Mesothelial cell of epicardium (in vitro differentiated cells): Measurements from ENCODE around the gene SLPI. TPM values are rescaled to one million over a fixed set of nuclear protein-coding genes. Genes with fewer than 3 reads are reported as not detected.

Experiments
- DNase-seq, 2 experiments: peaks; one replicate each; pipeline ENCODE4 v3.0.0; 2021; ENCODE audit warnings: low spot score in 2 of 2; ENCODE audit not compliant: unreplicated experiment in 2 of 2
- H3K27ac Mint-ChIP-seq: 2 replicates; pipeline ENCODE4 v1.8.0; 2021; ENCODE audit warnings: mixed read lengths
- H3K27me3 Mint-ChIP-seq: 2 replicates; pipeline ENCODE4 v1.8.0; 2021; ENCODE audit warnings: low read depth, mixed read lengths
- H3K36me3 Mint-ChIP-seq: 2 replicates; pipeline ENCODE4 v1.8.0; 2021; ENCODE audit warnings: mixed read lengths
- H3K4me1 Mint-ChIP-seq: 2 replicates; pipeline ENCODE4 v1.8.0; 2021; ENCODE audit warnings: mixed read lengths
- H3K4me3 Mint-ChIP-seq: 2 replicates; pipeline ENCODE4 v1.8.0; 2021; ENCODE audit warnings: mild to moderate bottlenecking, moderate library complexity, mixed read lengths
- H3K9me3 Mint-ChIP-seq: 2 replicates; pipeline ENCODE4 v1.8.0; 2021; ENCODE audit warnings: mixed read lengths
- CTCF ChIP-seq: fragments of 200-600 bp; sonication (generic); IDR thresholded peaks from one replicate; pipeline ENCODE4 v1.5.0; 2021; ENCODE audit warnings: antibody characterized with exemption; ENCODE audit not compliant: unreplicated experiment
- total RNA-seq: library from RNA; stranded (reverse); gene quantifications from 3 replicates; pipeline ENCODE4 v1.2.1, GENCODE V29; 2021

Gene SLPI
- total RNA-seq, 1 donor from 2014 or later: not detected

DNA sequence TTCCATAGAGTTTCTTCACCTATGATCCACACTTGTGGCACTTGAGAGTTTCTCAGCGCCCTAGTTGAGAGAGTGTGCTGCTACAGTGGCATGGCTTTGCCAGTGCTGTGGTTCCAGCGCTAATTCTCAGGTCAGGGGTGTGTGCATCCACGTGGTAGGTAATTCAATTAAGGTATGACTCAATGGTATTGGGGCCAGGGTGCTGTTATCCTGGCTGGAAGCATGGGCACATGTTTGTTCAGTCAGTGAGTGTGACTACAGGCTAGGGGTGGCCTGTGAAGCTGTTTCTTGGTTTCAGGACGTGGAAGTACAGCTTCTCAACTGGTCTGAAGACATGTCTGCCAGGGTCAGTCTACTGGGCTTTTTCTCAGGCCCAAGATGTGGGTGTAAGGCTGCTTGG lies 36.2 kb downstream of the SLPI start:
- TF ChIP-seq CTCF: no peak
- Mint-ChIP-seq H3K27ac (no peak overlapping the region), H3K36me3 (no peaks in the 10 kb centered on the region), H3K4me1 (no peaks in the 10 kb centered on the region), H3K27me3 (peaks cover 36% of the 10 kb centered on the region), H3K4me3 (no peak overlapping the region), H3K9me3 (no peaks in the 10 kb centered on the region)
- DNase-seq: no peak

DNA sequence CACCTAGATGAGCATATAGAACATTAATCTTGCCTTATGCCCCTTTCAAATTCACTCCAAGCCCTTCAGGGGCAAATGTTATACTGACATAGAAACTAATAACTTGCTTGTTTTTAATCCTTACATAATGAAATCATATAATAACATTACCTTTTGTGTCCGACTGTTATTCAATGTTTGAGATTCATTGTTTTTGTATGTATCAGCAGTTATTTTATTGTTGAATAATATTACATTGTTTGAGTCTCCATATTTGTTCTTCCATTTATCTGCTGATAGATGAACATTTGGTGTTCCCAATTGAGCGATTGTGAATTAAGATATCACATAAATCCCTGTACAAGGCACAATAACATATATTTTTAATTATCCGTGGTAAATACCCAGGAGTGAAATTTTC lies 41.5 kb downstream of the SLPI start:
- no peak for TF ChIP-seq CTCF
- no peaks in the 10 kb centered on the region for H3K4me1 Mint-ChIP-seq
- peaks cover 39% of the 10 kb centered on the region for H3K27me3 Mint-ChIP-seq
- no peak overlapping the region for H3K4me3 Mint-ChIP-seq
- H3K9me3 Mint-ChIP-seq: no peaks in the 10 kb centered on the region
- DNase-seq: no peak
- H3K36me3 Mint-ChIP-seq: no peaks in the 10 kb centered on the region
- H3K27ac Mint-ChIP-seq: no peak overlapping the region

DNA sequence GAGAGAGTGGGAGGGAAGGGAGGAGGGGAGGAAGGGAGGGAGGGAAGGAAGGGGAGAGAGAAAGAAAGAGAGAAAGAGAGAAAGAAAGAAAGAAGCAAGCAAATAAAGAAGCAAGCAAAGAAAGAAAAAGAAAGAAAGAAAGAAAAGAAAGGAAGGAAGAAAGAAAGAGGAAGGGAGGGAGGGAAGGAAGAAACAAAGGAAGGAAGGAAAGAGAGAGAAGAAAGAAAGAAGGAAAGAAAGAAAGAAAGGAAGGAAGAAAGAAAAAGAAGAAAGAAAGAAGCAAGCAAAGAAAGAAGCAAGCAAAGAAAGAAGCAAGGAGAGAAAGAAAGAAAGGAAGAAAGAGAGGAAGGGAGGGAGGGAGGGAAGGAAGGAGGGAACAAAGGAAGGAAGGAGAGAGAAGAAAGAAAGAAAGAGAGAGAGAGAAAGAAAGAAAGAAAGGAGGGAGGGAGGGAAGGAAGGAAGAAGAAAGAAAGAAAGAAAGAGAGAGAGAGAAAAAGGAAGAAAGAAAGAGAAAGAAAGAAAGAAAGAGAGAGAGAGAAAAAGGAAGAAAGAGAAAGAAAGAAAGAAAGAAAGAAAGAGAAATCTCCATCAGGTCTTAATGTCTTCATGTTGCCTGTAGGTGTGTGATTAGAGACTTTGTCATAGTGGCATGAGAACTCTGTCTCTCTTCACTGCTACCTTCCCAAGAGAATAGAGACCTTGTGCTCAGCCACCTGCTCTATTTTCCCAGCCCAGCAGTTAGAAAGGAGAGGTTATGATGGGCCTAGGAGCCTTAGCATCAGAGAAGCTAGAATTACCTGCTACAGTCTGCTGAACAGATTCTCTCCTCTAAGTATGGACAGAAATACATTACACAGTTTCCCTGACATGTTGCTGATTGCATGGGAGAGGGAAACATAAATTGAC lies 42.5 kb downstream of the SLPI start:
- Mint-ChIP-seq H3K27ac (no peak overlapping the region), H3K4me1 (no peaks in the 10 kb centered on the region), H3K27me3 (peaks cover 47% of the 10 kb centered on the region), H3K36me3 (no peaks in the 10 kb centered on the region), H3K4me3 (no peak overlapping the region), H3K9me3 (no peaks in the 10 kb centered on the region)
- TF ChIP-seq CTCF: no peak
- no peak for DNase-seq

DNA sequence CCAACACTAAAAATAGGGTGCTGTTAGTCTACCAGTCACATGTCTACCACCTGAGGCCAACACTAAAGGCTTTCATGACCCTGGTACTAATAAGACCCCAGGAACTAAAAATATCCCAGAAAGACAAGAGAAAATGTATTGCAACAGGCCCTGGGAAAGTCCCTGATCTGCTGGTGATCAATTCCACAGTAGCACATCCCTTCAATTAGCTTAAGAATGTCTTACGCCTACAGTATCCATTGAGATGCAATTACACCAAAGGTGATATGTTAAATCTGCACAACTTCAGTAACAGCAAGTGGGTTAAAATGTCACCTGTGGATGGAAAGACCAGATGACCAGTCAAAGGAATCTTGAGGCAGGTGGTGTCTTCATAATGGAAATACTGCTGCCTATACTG lies 44.4 kb downstream of the SLPI start:
- Mint-ChIP-seq H3K36me3 (no peaks in the 10 kb centered on the region), H3K4me1 (no peaks in the 10 kb centered on the region), H3K4me3 (no peak overlapping the region), H3K9me3 (no peaks in the 10 kb centered on the region), H3K27ac (no peak overlapping the region), H3K27me3 (peaks cover 61% of the 10 kb centered on the region)
- no peak for TF ChIP-seq CTCF
- no peak for DNase-seq

DNA sequence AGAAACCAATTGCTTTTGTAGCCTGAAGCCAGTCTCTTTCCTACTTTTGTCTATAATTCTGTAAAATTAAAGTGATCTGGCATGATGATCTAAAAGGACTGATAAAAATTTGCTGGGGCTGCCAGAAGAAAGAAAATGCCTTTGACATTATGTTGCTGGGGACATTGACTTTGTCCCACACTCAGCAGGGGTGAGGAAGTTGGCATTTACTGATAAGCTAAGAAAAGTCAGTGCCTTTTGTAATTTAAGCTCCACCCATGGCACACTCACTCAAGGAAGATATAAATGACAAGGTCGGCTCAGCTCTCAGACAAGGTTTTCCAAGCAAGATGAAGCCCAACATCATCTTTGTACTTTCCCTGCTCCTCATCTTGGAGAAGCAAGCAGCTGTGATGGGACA lies 47.6 kb downstream of the SLPI start, which contains the start of gene SEMG1:
Gene SEMG1 (plus strand): TSS at position 309 of the 400 bp plus-strand sequence. CDS start 21 bp downstream, at position 330.
- Mint-ChIP-seq H3K36me3 (no peaks in the 10 kb centered on the region), H3K27me3 (peaks cover 54% of the 10 kb centered on the region), H3K9me3 (peaks cover 6% of the 10 kb centered on the region), H3K4me1 (no peaks in the 10 kb centered on the region), H3K4me3 (no peak within 1 kb of the TSS), H3K27ac (no peak within 1 kb of the TSS)
- DNase-seq: no peak
- TF ChIP-seq CTCF: no peak

Other genes starting within 250 kb of the SLPI start
- 0.09 TPM in 1 of 3 replicates, not detected in the others for gene KCNS1, start 153.4 kb downstream of the SLPI start, total RNA-seq
- gene WFDC5, start 139.4 kb downstream of the SLPI start, total RNA-seq: not detected in 3 replicates
- not detected in 3 replicates for gene WFDC12, start 130.1 kb downstream of the SLPI start, total RNA-seq
- gene PI3, start 79.7 kb downstream of the SLPI start, total RNA-seq: not detected in 3 replicates
- gene SEMG1, start 47.5 kb downstream of the SLPI start, total RNA-seq: not detected in 3 replicates
- not detected in 3 replicates for gene SEMG2, start 33.2 kb downstream of the SLPI start, total RNA-seq
- not detected in 3 replicates for gene RBPJL, start 52.3 kb upstream of the SLPI start, total RNA-seq
- 0.11 TPM in 1 of 3 replicates, not detected in the others for gene MATN4, start 53.7 kb upstream of the SLPI start, total RNA-seq
- gene SDC4, start 93.9 kb upstream of the SLPI start, total RNA-seq: 44.3 to 46.7 TPM (median 46.7 TPM) in 3 replicates
- gene SYS1, start 108.6 kb upstream of the SLPI start, total RNA-seq: 25.6 to 27.2 TPM (median 26.7 TPM) in 3 replicates
- gene TP53TG5, start 123.8 kb upstream of the SLPI start, total RNA-seq: 0.47 to 0.69 TPM in 2 of 3 replicates, not detected in the other
- gene DBNDD2, start 153.7 kb upstream of the SLPI start, total RNA-seq: 10.5 to 11.4 TPM (median 11.0 TPM) in 3 replicates
- 63.0 to 71.5 TPM (median 70.8 TPM) in 3 replicates for gene PIGT, start 161.6 kb upstream of the SLPI start, total RNA-seq
- gene WFDC2, start 215.2 kb upstream of the SLPI start, total RNA-seq: 57.8 to 61.9 TPM (median 61.3 TPM) in 3 replicates